ENCODE data around the gene SLC25A11.

DNA sequence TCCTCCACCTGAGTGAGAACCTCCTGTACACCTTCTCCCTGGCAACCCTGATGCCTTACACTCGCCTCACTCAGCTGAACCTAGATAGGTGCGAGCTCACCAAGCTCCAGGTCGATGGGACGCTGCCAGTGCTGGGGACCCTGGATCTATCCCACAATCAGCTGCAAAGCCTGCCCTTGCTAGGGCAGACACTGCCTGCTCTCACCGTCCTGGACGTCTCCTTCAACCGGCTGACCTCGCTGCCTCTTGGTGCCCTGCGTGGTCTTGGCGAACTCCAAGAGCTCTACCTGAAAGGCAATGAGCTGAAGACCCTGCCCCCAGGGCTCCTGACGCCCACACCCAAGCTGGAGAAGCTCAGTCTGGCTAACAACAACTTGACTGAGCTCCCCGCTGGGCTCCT is 7.1 kb downstream of the SLC25A11 start:
- TF ChIP-seq, protein P1, sequence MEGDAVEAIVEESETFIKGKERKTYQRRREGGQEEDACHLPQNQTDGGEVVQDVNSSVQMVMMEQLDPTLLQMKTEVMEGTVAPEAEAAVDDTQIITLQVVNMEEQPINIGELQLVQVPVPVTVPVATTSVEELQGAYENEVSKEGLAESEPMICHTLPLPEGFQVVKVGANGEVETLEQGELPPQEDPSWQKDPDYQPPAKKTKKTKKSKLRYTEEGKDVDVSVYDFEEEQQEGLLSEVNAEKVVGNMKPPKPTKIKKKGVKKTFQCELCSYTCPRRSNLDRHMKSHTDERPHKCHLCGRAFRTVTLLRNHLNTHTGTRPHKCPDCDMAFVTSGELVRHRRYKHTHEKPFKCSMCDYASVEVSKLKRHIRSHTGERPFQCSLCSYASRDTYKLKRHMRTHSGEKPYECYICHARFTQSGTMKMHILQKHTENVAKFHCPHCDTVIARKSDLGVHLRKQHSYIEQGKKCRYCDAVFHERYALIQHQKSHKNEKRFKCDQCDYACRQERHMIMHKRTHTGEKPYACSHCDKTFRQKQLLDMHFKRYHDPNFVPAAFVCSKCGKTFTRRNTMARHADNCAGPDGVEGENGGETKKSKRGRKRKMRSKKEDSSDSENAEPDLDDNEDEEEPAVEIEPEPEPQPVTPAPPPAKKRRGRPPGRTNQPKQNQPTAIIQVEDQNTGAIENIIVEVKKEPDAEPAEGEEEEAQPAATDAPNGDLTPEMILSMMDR (IDR thresholded peaks at IDR 0.05; ENCODE audit: borderline replicate concordance, extremely low read depth, low read length, poor library complexity, severe bottlenecking), result no peak
- no peak for TF ChIP-seq EZH2 (IDR thresholded peaks at IDR 0.05; ENCODE audit: borderline replicate concordance, low read depth, low read length, severe bottlenecking)

Data from DND-41 (cell line).